H9 (cell line): Measurements from ENCODE around the gene CTDSP2. TPM values are rescaled to one million over a fixed set of nuclear protein-coding genes. Genes with fewer than 3 reads are reported as not detected.

ENCODE experiments used
- DNase-seq: peaks from one replicate; pipeline ENCODE4 v3.0.0-alpha.2; 2017
- H2AFZ ChIP-seq: one replicate; pipeline ENCODE4 v1.6.1; 2013; ENCODE audit warnings: mild to moderate bottlenecking, low read length, control low read depth, moderate library complexity
- H2AK5ac ChIP-seq: 2 replicates; pipeline ENCODE4 v1.6.1; 2013; ENCODE audit warnings: low read length, control low read depth, mixed read lengths; ENCODE audit not compliant: insufficient read length
- H2BK120ac ChIP-seq: one replicate; pipeline ENCODE4 v1.6.1; 2013; ENCODE audit warnings: low read depth, mild to moderate bottlenecking, low read length, control low read depth, inconsistent platforms; ENCODE audit not compliant: poor library complexity, severe bottlenecking
- H2BK12ac ChIP-seq: 2 replicates; pipeline ENCODE4 v1.6.1; 2013; ENCODE audit warnings: low read length, control low read depth, mixed read lengths, low read depth; ENCODE audit not compliant: insufficient read length
- H2BK15ac ChIP-seq: 2 replicates; pipeline ENCODE4 v1.6.1; 2013; ENCODE audit warnings: low read depth, low read length, control low read depth
- H2BK20ac ChIP-seq: one replicate; pipeline ENCODE4 v1.6.1; 2013; ENCODE audit warnings: low read depth, mild to moderate bottlenecking, low read length, control low read depth, inconsistent platforms; ENCODE audit not compliant: poor library complexity, severe bottlenecking
- H2BK5ac ChIP-seq: 2 replicates; pipeline ENCODE4 v1.6.1; 2013; ENCODE audit warnings: low read length, control low read depth, mixed read lengths; ENCODE audit not compliant: insufficient read length
- H3K14ac ChIP-seq: 2 replicates; pipeline ENCODE4 v1.6.1; 2013; ENCODE audit warnings: low read length, control low read depth; ENCODE audit not compliant: insufficient read depth
- H3K18ac ChIP-seq: 2 replicates; pipeline ENCODE4 v1.6.1; 2013; ENCODE audit warnings: low read depth, mild to moderate bottlenecking, mixed read lengths, low read length, control low read depth; ENCODE audit not compliant: insufficient read length
- H3K23ac ChIP-seq: 2 replicates; pipeline ENCODE4 v1.6.1; 2013; ENCODE audit warnings: low read length, control low read depth, mixed read lengths, low read depth; ENCODE audit not compliant: insufficient read length
- H3K23me2 ChIP-seq: 2 replicates; pipeline ENCODE4 v1.6.1; 2013; ENCODE audit warnings: low read depth, mild to moderate bottlenecking, mixed read lengths, low read length, control low read depth; ENCODE audit not compliant: insufficient read length, poor library complexity, severe bottlenecking
- H3K27ac ChIP-seq: 2 replicates; pipeline ENCODE4 v1.5.1; 2013; ENCODE audit warnings: low read length, control low read depth, mixed read lengths, low read depth; ENCODE audit not compliant: insufficient read length
- H3K27me3 ChIP-seq: 2 replicates; pipeline ENCODE4 v1.6.1; 2013; ENCODE audit warnings: low read length, control low read depth, inconsistent platforms; ENCODE audit not compliant: insufficient read depth
- H3K4ac ChIP-seq: 2 replicates; pipeline ENCODE4 v1.6.1; 2013; ENCODE audit warnings: low read depth, mild to moderate bottlenecking, control low read depth, inconsistent platforms, low read length, moderate library complexity
- H3K4me1 ChIP-seq: 2 replicates; pipeline ENCODE4 v1.6.1; 2013; ENCODE audit warnings: low read length, control low read depth, inconsistent platforms; ENCODE audit not compliant: insufficient read depth
- H3K4me2 ChIP-seq: 2 replicates; pipeline ENCODE4 v1.6.1; 2013; ENCODE audit warnings: low read length, control low read depth, mixed read lengths; ENCODE audit not compliant: insufficient read length, insufficient read depth
- H3K56ac ChIP-seq: 2 replicates; pipeline ENCODE4 v1.6.1; 2013; ENCODE audit warnings: low read depth, mild to moderate bottlenecking, mixed read lengths, low read length, control low read depth; ENCODE audit not compliant: insufficient read length
- H3K79me1 ChIP-seq: 2 replicates; pipeline ENCODE4 v1.6.1; 2013; ENCODE audit warnings: low read depth, mild to moderate bottlenecking, moderate library complexity, low read length, control low read depth, inconsistent platforms; ENCODE audit not compliant: insufficient read depth, poor library complexity, severe bottlenecking
- H3K79me2 ChIP-seq: 2 replicates; pipeline ENCODE4 v1.6.1; 2013; ENCODE audit warnings: low read length, control low read depth, inconsistent platforms; ENCODE audit not compliant: insufficient read depth
- H3K9ac ChIP-seq: 2 replicates; pipeline ENCODE4 v1.6.1; 2013; ENCODE audit warnings: low read length, control low read depth, mixed read lengths; ENCODE audit not compliant: insufficient read length; ENCODE audit errors: extremely low read depth
- H3K9me3 ChIP-seq: one replicate; pipeline ENCODE4 v1.6.1; 2013; ENCODE audit warnings: low read depth, low read length, inconsistent platforms; ENCODE audit not compliant: control insufficient read depth
- H3T11ph ChIP-seq: one replicate; pipeline ENCODE4 v1.6.1; 2013; ENCODE audit warnings: mild to moderate bottlenecking, low read length, control low read depth, inconsistent platforms
- H4K20me1 ChIP-seq: one replicate; pipeline ENCODE4 v1.6.1; 2013; ENCODE audit not compliant: control insufficient read depth, insufficient read length, insufficient read depth
- H4K5ac ChIP-seq: 2 replicates; pipeline ENCODE4 v1.6.1; 2013; ENCODE audit warnings: low read depth, mild to moderate bottlenecking, mixed read lengths, low read length, control low read depth; ENCODE audit not compliant: insufficient read length
- H4K8ac ChIP-seq: replicated peaks from 2 replicates; pipeline ENCODE4 v1.6.1; 2013; ENCODE audit warnings: low read length, control low read depth, mixed read lengths, low read depth; ENCODE audit not compliant: insufficient read length
- H4K91ac ChIP-seq: 2 replicates; pipeline ENCODE4 v1.6.1; 2013; ENCODE audit warnings: low read depth, mild to moderate bottlenecking, moderate library complexity, mixed read lengths, low read length, control low read depth; ENCODE audit not compliant: insufficient read length
- H3K27ac Mint-ChIP-seq, 3 experiments: 2 replicates in 2 of 3; 3 replicates in 1 of 3; pipeline ENCODE4 v1.8.0; 2020 to 2021; ENCODE audit warnings: mixed read lengths in 3 of 3, mild to moderate bottlenecking in 1 of 3, moderate library complexity in 1 of 3
- H3K27me3 Mint-ChIP-seq: 2 replicates; pipeline ENCODE4 v1.8.0; 2021; ENCODE audit warnings: low read depth, mild to moderate bottlenecking, moderate library complexity, mixed read lengths
- H3K36me3 Mint-ChIP-seq, 3 experiments: 2 replicates in 2 of 3; 3 replicates in 1 of 3; pipeline ENCODE4 v1.8.0; 2020 to 2021; ENCODE audit warnings: low read depth in 3 of 3, mixed read lengths in 3 of 3; ENCODE audit not compliant: insufficient read depth in 1 of 3
- H3K4me1 Mint-ChIP-seq, 2 experiments: 2 replicates each; pipeline ENCODE4 v1.8.0; 2020; ENCODE audit warnings: mixed read lengths in 2 of 2
- H3K4me3 Mint-ChIP-seq, 2 experiments: 2 replicates in 1 of 2; 3 replicates in 1 of 2; pipeline ENCODE4 v1.8.0; 2020 to 2021; ENCODE audit warnings: mild to moderate bottlenecking in 2 of 2, mixed read lengths in 2 of 2, moderate library complexity in 1 of 2
- H3K9me3 Mint-ChIP-seq, 2 experiments: 2 replicates in 1 of 2; 3 replicates in 1 of 2; pipeline ENCODE4 v1.8.0; 2020; ENCODE audit warnings: mild to moderate bottlenecking in 2 of 2, mixed read lengths in 2 of 2, moderate library complexity in 1 of 2
- CTCF ChIP-seq: fragments of 200-600 bp; sonication (generic); conservative IDR thresholded peaks from 3 replicates; pipeline ENCODE4 v1.8.0; 2021; ENCODE audit warnings: antibody characterized with exemption, mild to moderate bottlenecking
- WGBS: extraction: QIAGEN DNeasy Blood & Tissue Kit; methylation state at CpG from one replicate; pipeline ENCODE4 v1.1.7; 2013; ENCODE audit warnings: missing lambda C conversion rate, low lambda C conversion rate, mixed read lengths; ENCODE audit not compliant: insufficient read length; ENCODE audit errors: extremely low coverage; 5-methylcytosine and 5-hydroxymethylcytosine counted together
- total RNA-seq: library from RNA; stranded (reverse); gene quantifications from 2 replicates; pipeline ENCODE4 v1.2.1, GENCODE V29; 2021

Gene CTDSP2
- total RNA-seq, 1 experiment from 2014 or later: 103 TPM

- Mint-ChIP-seq H3K4me3 (no peak overlapping the region), H3K27ac (no peak overlapping the region), H3K4me1 (peaks cover 2 to 3% of the 10 kb centered on the region in 2 experiments; a peak in 3 of 4 replicates), H3K27me3 (no peaks in the 10 kb centered on the region), H3K36me3 (peaks cover 0 to 16% (median under 1%) of the 10 kb centered on the region in 3 experiments; a peak in 2 of 7 replicates), H3K9me3 (no peaks in the 10 kb centered on the region)
- Histone ChIP-seq H3K14ac (no peak overlapping the region), H2BK120ac (no peak overlapping the region), H2AK5ac (no peak overlapping the region), H4K8ac (no peak overlapping the region), H2BK12ac (no peak overlapping the region), H4K20me1 (no peaks in the 10 kb centered on the region), H2BK20ac (no peak overlapping the region), H3K79me1 (no peaks in the 10 kb centered on the region), H3K4me2 (no peak overlapping the region), H3K18ac (no peak overlapping the region), H3K4me1 (no peaks in the 10 kb centered on the region; the same call in 1 of the 2 replicates), H3K23ac (no peak overlapping the region), H3K4ac (no peak overlapping the region), H2BK15ac (no peak overlapping the region), H4K91ac (no peak overlapping the region), H3K56ac (no peak overlapping the region), H3K23me2 (no peaks in the 10 kb centered on the region), H4K5ac (no peak overlapping the region), H3K27ac (no peak overlapping the region), H3T11ph (no peak overlapping the region), H3K9ac (no peak overlapping the region), H3K9me3 (no peaks in the 10 kb centered on the region), H2BK5ac (no peak overlapping the region), H2AFZ (no peak overlapping the region), H3K27me3 (no peaks in the 10 kb centered on the region), H3K79me2 (no peaks in the 10 kb centered on the region)
- no CpG with 5 or more reads among the region's 9 CpGs for WGBS
- DNase-seq: peak; percentile 77
- TF ChIP-seq CTCF: peak; percentile 84
These were observed 43.1 kb downstream of the CTDSP2 start for GRCh38 chr12:57803319-57803893.
